Heart left ventricle (tissue), 13 donors: ENCODE results near the gene RPTOR.

Source experiments
- CTCF ChIP-seq, 12 donors: fragments of 200-600 bp; sonication (generic) in 4 of 12; IDR thresholded peaks; one replicate each; pipeline versions ENCODE4 v1.5.0 to v1.8.0; 2018 to 2022; ENCODE audit warnings: antibody characterized with exemption in 12 of 12, mild to moderate bottlenecking in 5 of 12
- POLR2A ChIP-seq, 2 donors: fragments of 450-650 bp; IDR thresholded peaks; one replicate each; pipeline ENCODE4 v1.6.1; 2017; ENCODE audit warnings: antibody characterized with exemption in 2 of 2, mild to moderate bottlenecking in 2 of 2, moderate library complexity in 2 of 2
- donor health status: ischemic (EF 13 %, LVEDD 7.1; RV severe dilation, severe dysfunction).
- donor health status: DM: no; HTN: yes; CAD: no.
- donor health status: DM: no; HTN: no; CAD: no.
- donor health status: ischemic (EF 25% LVEDD 6.9; RV normal size, moderate dysfunction).
- donor health status: ischemic (EF 25% LVEDD 5.7; RV mildly dilated, moderate dysfunction).
- donor health status: ischemic (EF 35%, LVEDD 5.7; RV mildly dilated, moderate dysfunction).
- donor health status: nonischemic (EF 11% LVEDD 7.7; RV severe dilation, severe dysfunction).
- donor health status: DM: yes; HTN: yes; CAD: no.
- donor health status: PGD.
- donor health status: ischemic (EF 29% LVEDD 5.4; RV normal size, mild dysfunction).
- donor health status: nonischemic (EF 23%, LVEDD 6.1; RV moderate dilation, normal function).

DNA sequence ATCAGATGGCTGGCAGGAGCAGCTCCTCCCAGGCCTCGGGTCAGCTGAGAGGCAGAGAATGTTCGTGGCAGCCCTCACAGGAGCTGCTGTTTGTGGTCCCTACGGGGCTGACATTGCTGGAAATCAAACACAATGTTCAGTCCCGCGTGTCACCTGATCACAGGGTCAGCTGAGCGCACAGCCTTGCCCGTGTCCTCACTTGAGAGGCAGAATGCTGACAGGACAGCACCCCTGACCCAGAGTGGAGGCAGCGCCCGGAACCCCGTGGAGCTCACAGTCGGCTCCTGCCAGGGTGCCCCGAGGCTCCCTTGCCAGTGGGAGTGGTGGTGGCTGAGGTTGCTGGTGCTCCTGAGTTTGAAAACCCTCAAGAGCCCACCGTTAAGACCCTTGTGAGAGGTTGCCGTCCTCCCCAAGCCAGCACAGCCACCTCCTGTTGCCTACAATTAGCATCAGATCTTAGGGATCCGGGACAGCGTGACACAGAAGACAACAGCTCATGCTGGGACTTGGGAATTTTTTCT is 443.4 kb downstream of the RPTOR start:
- TF ChIP-seq CTCF (IDR thresholded peaks at IDR 0.05) (no peak), POLR2A (IDR thresholded peaks at IDR 0.05) (no peak)
